GM12878 (cell line): ENCODE data around the gene TPCN1. TPM values are rescaled to one million over a fixed set of nuclear protein-coding genes. Genes with fewer than 3 reads are reported as not detected.
A peak's percentile ranks its signal among the peaks of the same experiment; 100 is the strongest.

ENCODE experiments used
- EED ChIP-seq: sonication (generic); IDR thresholded peaks from 2 replicates; pipeline ENCODE4 v1.6.1; 2016; ENCODE audit warnings: antibody characterized with exemption, low read depth
- ESRRA ChIP-seq: IDR thresholded peaks from 2 replicates; pipeline ENCODE4 v1.6.1; 2012; ENCODE audit warnings: mild to moderate bottlenecking, low read length, improper control_type of control experiment
- FOXM1 ChIP-seq: IDR thresholded peaks from 2 replicates; pipeline ENCODE4 v1.6.1; 2012; ENCODE audit warnings: low read depth, mild to moderate bottlenecking, inconsistent platforms, low read length, moderate library complexity
- HDAC2 ChIP-seq: fragments of 200-600 bp; sonication (generic); IDR thresholded peaks from 2 replicates; pipeline ENCODE4 v1.6.1; 2017
- HDAC6 ChIP-seq: fragments of 200-600 bp; sonication (generic); IDR thresholded peaks from one replicate; pipeline ENCODE4 v1.8.0; 2017; ENCODE audit warnings: antibody characterized with exemption; ENCODE audit not compliant: unreplicated experiment
- HDGF ChIP-seq: fragments of 450-650 bp; IDR thresholded peaks from 2 replicates; pipeline ENCODE4 v1.6.1; 2016; ENCODE audit warnings: antibody characterized with exemption
- IRF4 ChIP-seq: IDR thresholded peaks from 2 replicates; pipeline ENCODE4 v1.6.1; 2011; ENCODE audit warnings: low read depth, low read length
- KLF5 ChIP-seq: fragments of 450-650 bp; IDR thresholded peaks from 2 replicates; pipeline ENCODE4 v1.6.1; 2014; ENCODE audit warnings: mild to moderate bottlenecking; ENCODE audit not compliant: partially characterized antibody
- NBN ChIP-seq: fragments of 450-650 bp; IDR thresholded peaks from 2 replicates; pipeline ENCODE4 v1.6.1; 2016
- NFIC ChIP-seq: IDR thresholded peaks from 2 replicates; pipeline ENCODE4 v1.6.1; 2012; ENCODE audit warnings: low read depth, mild to moderate bottlenecking, inconsistent platforms, low read length, moderate library complexity
- NFXL1 ChIP-seq: fragments of 450-650 bp; IDR thresholded peaks from 2 replicates; pipeline ENCODE4 v1.6.1; 2017; ENCODE audit warnings: antibody characterized with exemption, mild to moderate bottlenecking, borderline replicate concordance
- NFYB ChIP-seq: IDR thresholded peaks from 2 replicates; pipeline ENCODE4 v1.6.1; 2011; ENCODE audit warnings: low read depth, mild to moderate bottlenecking, low read length, improper control_type of control experiment, moderate library complexity; ENCODE audit not compliant: insufficient read depth
- NR2C2 ChIP-seq: IDR thresholded peaks from 2 replicates; pipeline ENCODE4 v1.6.1; 2011; ENCODE audit warnings: borderline replicate concordance, low read depth; ENCODE audit not compliant: control insufficient read depth, insufficient read length
- NRF1 ChIP-seq: conservative IDR thresholded peaks from 2 replicates; pipeline ENCODE4 v1.6.1; 2011; ENCODE audit warnings: mild to moderate bottlenecking, low read depth, low read length, improper control_type of control experiment
- RB1 ChIP-seq: fragments of 450-650 bp; formaldehyde crosslinking; IDR thresholded peaks from 2 replicates; pipeline ENCODE4 v1.6.1; 2017; ENCODE audit warnings: mild to moderate bottlenecking, borderline replicate concordance
- RUNX3 ChIP-seq: IDR thresholded peaks from 2 replicates; pipeline ENCODE4 v1.6.1; 2012; ENCODE audit warnings: low read length, inconsistent platforms
- SMAD5 ChIP-seq: IDR thresholded peaks from 2 replicates; pipeline ENCODE4 v1.6.1; 2016; ENCODE audit warnings: antibody characterized with exemption, low read depth
- STAT1 ChIP-seq: fragments of 450-650 bp; conservative IDR thresholded peaks from 2 replicates; pipeline ENCODE4 v1.6.1; 2014; ENCODE audit warnings: antibody characterized with exemption, mild to moderate bottlenecking
- SUZ12 ChIP-seq: fragments of 200-600 bp; sonication (generic); IDR thresholded peaks from one replicate; pipeline ENCODE4 v1.6.1; 2018; ENCODE audit warnings: antibody characterized with exemption, mild to moderate bottlenecking; ENCODE audit not compliant: unreplicated experiment
- ZNF384 ChIP-seq: IDR thresholded peaks from 2 replicates; pipeline ENCODE4 v1.6.1; 2012; ENCODE audit warnings: low read depth, mild to moderate bottlenecking, low read length, improper control_type of control experiment, borderline replicate concordance
- polyA plus RNA-seq, 11 experiments: library from polyadenylated mRNA; depleted of rRNA in 4 of 11; unstranded in 6 of 11; stranded (reverse) in 5 of 11; fragments of >200 nt; fragmentation: Nextera tagmentation in 4 of 11; fragmentation: Illumina TruSeq in 1 of 11; extraction: Ambion mirVana in 4 of 11; extraction: Trizol in 1 of 11; gene quantifications; 1 replicate in 1 of 11; 2 replicates in 10 of 11; pipeline versions ENCODE4 v1.2.1 to v1.2.3, GENCODE V29; 2011 to 2016; ENCODE audit warnings: inconsistent platforms in 2 of 11, missing spikeins in 2 of 11, low read depth in 1 of 11
- total RNA-seq, 4 experiments: library from RNA; depleted of rRNA in 3 of 4; stranded (reverse); fragments of >200 nt in 3 of 4; fragmentation: Illumina TruSeq in 1 of 4; extraction: Trizol in 1 of 4; gene quantifications; 2 replicates each; pipeline versions ENCODE4 v1.2.1 to v1.2.3, GENCODE V29; 2013 to 2021
- TF ChIP-seq, protein P1 (sequence below): IDR thresholded peaks from 2 replicates; pipeline ENCODE4 v1.6.1; 2011; ENCODE audit warnings: mild to moderate bottlenecking, low read depth, low read length, moderate library complexity; ENCODE audit not compliant: insufficient replicate concordance
- TF ChIP-seq, protein P2 (sequence below): fragments of 450-650 bp; IDR thresholded peaks from 2 replicates; pipeline ENCODE4 v1.6.1; 2017; ENCODE audit warnings: mild to moderate bottlenecking, moderate library complexity

Gene TPCN1
- total and polyA plus RNA-seq, 10 of the 15 experiments (the other 5 are each of a cell fraction or from before 2014, with no cell fraction given): 0.79 to 30.9 (median 19.4) TPM

- TF ChIP-seq SMAD5 (no peak), STAT1 (no peak), RB1 (no peak), NFIC (no peak), RUNX3 (0 out of 2 replicates have a peak, but pooled peaks have one; percentile 16), IRF4 (no peak), EED (0 out of 2 replicates have a peak, but pooled peaks have one; percentile 15), KLF5 (no peak), NR2C2 (no peak), SUZ12 (no peak), ESRRA (no peak), HDAC6 (no peak), NFYB (no peak), FOXM1 (0 out of 2 replicates have a peak, but pooled peaks have one; percentile 31), NRF1 (no peak), HDGF (no peak), NBN (0 out of 2 replicates have a peak, but pooled peaks have one; percentile 21), ZNF384 (peak; percentile 98), NFXL1 (no peak), HDAC2 (no peak)
- TF ChIP-seq, protein P1, sequence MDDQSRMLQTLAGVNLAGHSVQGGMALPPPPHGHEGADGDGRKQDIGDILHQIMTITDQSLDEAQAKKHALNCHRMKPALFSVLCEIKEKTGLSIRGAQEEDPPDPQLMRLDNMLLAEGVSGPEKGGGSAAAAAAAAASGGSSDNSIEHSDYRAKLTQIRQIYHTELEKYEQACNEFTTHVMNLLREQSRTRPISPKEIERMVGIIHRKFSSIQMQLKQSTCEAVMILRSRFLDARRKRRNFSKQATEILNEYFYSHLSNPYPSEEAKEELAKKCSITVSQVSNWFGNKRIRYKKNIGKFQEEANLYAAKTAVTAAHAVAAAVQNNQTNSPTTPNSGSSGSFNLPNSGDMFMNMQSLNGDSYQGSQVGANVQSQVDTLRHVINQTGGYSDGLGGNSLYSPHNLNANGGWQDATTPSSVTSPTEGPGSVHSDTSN: no peak
- TF ChIP-seq, protein P2, sequence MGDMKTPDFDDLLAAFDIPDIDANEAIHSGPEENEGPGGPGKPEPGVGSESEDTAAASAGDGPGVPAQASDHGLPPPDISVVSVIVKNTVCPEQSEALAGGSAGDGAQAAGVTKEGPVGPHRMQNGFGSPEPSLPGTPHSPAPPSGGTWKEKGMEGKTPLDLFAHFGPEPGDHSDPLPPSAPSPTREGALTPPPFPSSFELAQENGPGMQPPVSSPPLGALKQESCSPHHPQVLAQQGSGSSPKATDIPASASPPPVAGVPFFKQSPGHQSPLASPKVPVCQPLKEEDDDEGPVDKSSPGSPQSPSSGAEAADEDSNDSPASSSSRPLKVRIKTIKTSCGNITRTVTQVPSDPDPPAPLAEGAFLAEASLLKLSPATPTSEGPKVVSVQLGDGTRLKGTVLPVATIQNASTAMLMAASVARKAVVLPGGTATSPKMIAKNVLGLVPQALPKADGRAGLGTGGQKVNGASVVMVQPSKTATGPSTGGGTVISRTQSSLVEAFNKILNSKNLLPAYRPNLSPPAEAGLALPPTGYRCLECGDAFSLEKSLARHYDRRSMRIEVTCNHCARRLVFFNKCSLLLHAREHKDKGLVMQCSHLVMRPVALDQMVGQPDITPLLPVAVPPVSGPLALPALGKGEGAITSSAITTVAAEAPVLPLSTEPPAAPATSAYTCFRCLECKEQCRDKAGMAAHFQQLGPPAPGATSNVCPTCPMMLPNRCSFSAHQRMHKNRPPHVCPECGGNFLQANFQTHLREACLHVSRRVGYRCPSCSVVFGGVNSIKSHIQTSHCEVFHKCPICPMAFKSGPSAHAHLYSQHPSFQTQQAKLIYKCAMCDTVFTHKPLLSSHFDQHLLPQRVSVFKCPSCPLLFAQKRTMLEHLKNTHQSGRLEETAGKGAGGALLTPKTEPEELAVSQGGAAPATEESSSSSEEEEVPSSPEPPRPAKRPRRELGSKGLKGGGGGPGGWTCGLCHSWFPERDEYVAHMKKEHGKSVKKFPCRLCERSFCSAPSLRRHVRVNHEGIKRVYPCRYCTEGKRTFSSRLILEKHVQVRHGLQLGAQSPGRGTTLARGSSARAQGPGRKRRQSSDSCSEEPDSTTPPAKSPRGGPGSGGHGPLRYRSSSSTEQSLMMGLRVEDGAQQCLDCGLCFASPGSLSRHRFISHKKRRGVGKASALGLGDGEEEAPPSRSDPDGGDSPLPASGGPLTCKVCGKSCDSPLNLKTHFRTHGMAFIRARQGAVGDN: no peak
These were observed 24.3 kb upstream of the TPCN1 start (continued) for GRCh38 chr12:113196990-113197389.
